ENCODE results near the gene DNAJC10. TPM values are rescaled to one million over a fixed set of nuclear protein-coding genes. Genes with fewer than 3 reads are reported as not detected.
A peak's percentile ranks its signal among the peaks of the same experiment; 100 is the strongest.
"Not testable (repeated sequence)": the region's sequence is repeated elsewhere in the genome, so short reads cannot be mapped to it uniquely, and the experiment has no call there.

DNAJC10 gene
- total and polyA plus RNA-seq, 4 donors: 29.7 to 131 (median 87.1) TPM

GRCh38 chr2:182716650-182716979 is 558 bp downstream of the DNAJC10 start:
- H3K4me3 ChIP-seq (ENCODE audit: low read length in 2 of 2): peak overlapping the region; percentile 19 to 72
- H3K27me3 ChIP-seq (ENCODE audit: control insufficient read depth in 1 of 2, insufficient read depth in 2 of 2, low read length in 1 of 2): no peaks in the 10 kb centered on the region
- DNase-seq (no peak), ATAC-seq (ENCODE audit: low FRiP score) (no peak)
- 1 to 3% methylated on average over 12 of the region's 12 CpGs for WGBS, 2 donors
- peak overlapping the region in 1 of 2 donors; percentile 30 for H3K27ac ChIP-seq (ENCODE audit: low read depth in 1 of 2, low read length in 2 of 2)
- peaks cover 0 to 5% of the 10 kb centered on the region in 2 donors for H3K4me1 ChIP-seq (ENCODE audit: control insufficient read depth in 1 of 2, insufficient read depth in 2 of 2, low read length in 2 of 2)
- no peaks in the 10 kb centered on the region for H3K9me3 ChIP-seq (ENCODE audit: control insufficient read depth, low read length)
- intact Hi-C loops (cut with DNase I): no loop called here
- no peaks in the 10 kb centered on the region for H3K36me3 ChIP-seq (ENCODE audit: control insufficient read depth in 1 of 2, insufficient read depth in 2 of 2, low read length in 1 of 2)

- ATAC-seq (ENCODE audit: low FRiP score) (no peak), DNase-seq (no peak)
- WGBS, 2 donors: 38 to 41% methylated on average over 2 of the region's 2 CpGs
- no peaks in the 10 kb centered on the region for H3K36me3 ChIP-seq (ENCODE audit: control insufficient read depth in 1 of 2, insufficient read depth in 2 of 2, low read length in 1 of 2)
- H3K4me3 ChIP-seq (ENCODE audit: low read length in 2 of 2): peak overlapping the region; percentile 41 to 72
- intact Hi-C loops (cut with DNase I): no loop called here
- peak overlapping the region in 1 of 2 donors; percentile 57 for H3K27ac ChIP-seq (ENCODE audit: low read depth in 1 of 2, low read length in 2 of 2)
- no peaks in the 10 kb centered on the region for H3K9me3 ChIP-seq (ENCODE audit: control insufficient read depth, low read length)
- H3K4me1 ChIP-seq (ENCODE audit: control insufficient read depth in 1 of 2, insufficient read depth in 2 of 2, low read length in 2 of 2): peaks cover 0 to 5% of the 10 kb centered on the region in 2 donors
- no peaks in the 10 kb centered on the region for H3K27me3 ChIP-seq (ENCODE audit: control insufficient read depth in 1 of 2, insufficient read depth in 2 of 2, low read length in 1 of 2)
These were observed 1.4 kb downstream of the DNAJC10 start for GRCh38 chr2:182717416-182717815.

GRCh38 chr2:182717816-182718215 is 1.8 kb downstream of the DNAJC10 start:
- Histone ChIP-seq H3K4me1 (ENCODE audit: control insufficient read depth in 1 of 2, insufficient read depth in 2 of 2, low read length in 2 of 2) (peaks cover 0 to 5% of the 10 kb centered on the region in 2 donors), H3K36me3 (ENCODE audit: control insufficient read depth in 1 of 2, insufficient read depth in 2 of 2, low read length in 1 of 2) (no peaks in the 10 kb centered on the region), H3K9me3 (ENCODE audit: control insufficient read depth, low read length) (no peaks in the 10 kb centered on the region), H3K27me3 (ENCODE audit: control insufficient read depth in 1 of 2, insufficient read depth in 2 of 2, low read length in 1 of 2) (no peaks in the 10 kb centered on the region), H3K4me3 (ENCODE audit: low read length in 2 of 2) (peak overlapping the region in 1 of 2 donors; percentile 41), H3K27ac (ENCODE audit: low read depth in 1 of 2, low read length in 2 of 2) (no peak overlapping the region)
- DNase-seq (no peak), ATAC-seq (ENCODE audit: low FRiP score) (no peak)
- intact Hi-C loops (cut with DNase I): no loop called here

DNA sequence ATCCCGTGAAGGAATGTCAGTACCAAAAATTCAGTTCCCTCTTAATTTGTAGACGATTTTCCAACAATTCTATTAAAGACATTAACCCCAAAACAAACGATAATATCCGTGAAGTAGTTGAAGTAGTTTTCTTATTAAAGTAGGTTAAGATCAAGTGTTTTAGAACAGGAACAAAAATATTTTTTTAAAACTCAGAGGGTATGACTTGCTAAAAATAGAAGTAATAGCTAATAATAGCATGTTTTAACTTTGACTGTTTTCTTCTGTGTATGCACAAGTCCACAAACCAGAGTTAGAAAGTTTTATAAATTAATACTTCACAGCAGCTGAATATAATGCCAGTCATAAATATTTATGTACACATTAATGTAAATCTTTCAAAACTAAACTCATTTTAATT is 2.4 kb downstream of the DNAJC10 start:
- 6 to 7% methylated on average over 4 of the region's 4 CpGs for WGBS, 2 donors
- Histone ChIP-seq H3K9me3 (ENCODE audit: control insufficient read depth, low read length) (no peaks in the 10 kb centered on the region), H3K36me3 (ENCODE audit: control insufficient read depth in 1 of 2, insufficient read depth in 2 of 2, low read length in 1 of 2) (no peaks in the 10 kb centered on the region), H3K4me3 (ENCODE audit: low read length in 2 of 2) (no peak overlapping the region), H3K4me1 (ENCODE audit: control insufficient read depth in 1 of 2, insufficient read depth in 2 of 2, low read length in 2 of 2) (peaks cover 0 to 5% of the 10 kb centered on the region in 2 donors), H3K27me3 (ENCODE audit: control insufficient read depth in 1 of 2, insufficient read depth in 2 of 2, low read length in 1 of 2) (no peaks in the 10 kb centered on the region), H3K27ac (ENCODE audit: low read depth in 1 of 2, low read length in 2 of 2) (no peak overlapping the region)
- ATAC-seq (ENCODE audit: low FRiP score): no peak
- no peak for DNase-seq
- intact Hi-C loops (cut with DNase I): no loop called here

GRCh38 chr2:182719116-182719515 is 3.1 kb downstream of the DNAJC10 start:
- H3K36me3 ChIP-seq (ENCODE audit: control insufficient read depth in 1 of 2, insufficient read depth in 2 of 2, low read length in 1 of 2); H3K27ac ChIP-seq (ENCODE audit: low read depth in 1 of 2, low read length in 2 of 2); H3K27me3 ChIP-seq (ENCODE audit: control insufficient read depth in 1 of 2, insufficient read depth in 2 of 2, low read length in 1 of 2); H3K4me3 ChIP-seq (ENCODE audit: low read length in 2 of 2); H3K4me1 ChIP-seq (ENCODE audit: control insufficient read depth in 1 of 2, insufficient read depth in 2 of 2, low read length in 2 of 2); intact Hi-C loops (cut with DNase I); ATAC-seq (ENCODE audit: low FRiP score); H3K9me3 ChIP-seq (ENCODE audit: control insufficient read depth, low read length): not testable (repeated sequence)
- peak in 1 of 2 donors; percentile 46 for DNase-seq
- 49 to 65% methylated on average over 8 of the region's 8 CpGs for WGBS, 2 donors

DNA sequence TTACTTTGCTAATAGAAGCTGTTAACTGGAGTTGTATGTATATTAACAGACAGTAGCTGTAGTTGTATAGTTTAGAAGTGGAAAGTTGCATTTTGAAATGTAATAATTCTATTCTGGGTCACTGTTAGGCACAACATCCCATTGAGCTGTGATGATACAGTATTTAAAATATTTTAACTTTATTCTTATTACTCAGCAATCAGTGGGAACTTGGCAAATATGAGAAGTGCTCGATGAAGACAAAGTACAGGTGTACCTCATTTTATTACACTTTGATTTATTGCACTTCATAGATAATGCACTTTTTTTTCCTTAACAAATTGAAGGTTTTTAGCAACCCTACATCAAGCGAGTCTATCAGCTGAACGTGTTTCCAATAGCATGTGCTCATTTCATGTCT is 8.6 kb downstream of the DNAJC10 start:
- WGBS, 2 donors: 61 to 62% methylated on average over 3 of the region's 3 CpGs
- H3K36me3 ChIP-seq (ENCODE audit: control insufficient read depth in 1 of 2, insufficient read depth in 2 of 2, low read length in 1 of 2): peaks cover 0 to 5% of the 10 kb centered on the region in 2 donors

DNA sequence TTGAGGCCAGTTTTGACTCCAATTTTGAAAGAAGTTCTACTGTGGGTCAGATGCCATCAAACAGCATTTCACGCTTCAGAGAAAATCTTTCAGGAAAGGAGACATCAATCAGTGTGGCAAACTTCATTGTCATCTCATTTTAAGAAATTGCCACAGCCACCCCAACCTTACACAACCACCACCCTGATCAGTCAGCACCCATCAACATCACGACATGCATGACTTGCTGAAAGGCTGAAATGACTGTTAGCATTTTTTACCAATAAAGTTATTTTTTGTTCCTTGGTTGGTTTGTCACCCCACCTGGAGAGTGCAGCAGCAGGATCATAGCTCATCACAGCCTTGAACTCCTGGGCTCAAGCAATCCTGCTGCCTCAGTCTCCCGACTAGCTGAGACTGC is 10.4 kb downstream of the DNAJC10 start:
- Histone ChIP-seq H3K27me3 (ENCODE audit: control insufficient read depth in 1 of 2, insufficient read depth in 2 of 2, low read length in 1 of 2) (no peaks in the 10 kb centered on the region), H3K36me3 (ENCODE audit: control insufficient read depth in 1 of 2, insufficient read depth in 2 of 2, low read length in 1 of 2) (peaks cover 0 to 5% of the 10 kb centered on the region in 2 donors), H3K4me3 (ENCODE audit: low read length in 2 of 2) (no peak overlapping the region), H3K27ac (ENCODE audit: low read depth in 1 of 2, low read length in 2 of 2) (no peak overlapping the region), H3K9me3 (ENCODE audit: control insufficient read depth, low read length) (no peaks in the 10 kb centered on the region), H3K4me1 (ENCODE audit: control insufficient read depth in 1 of 2, insufficient read depth in 2 of 2, low read length in 2 of 2) (no peaks in the 10 kb centered on the region)
- no peak for ATAC-seq (ENCODE audit: low FRiP score)
- intact Hi-C loops (cut with DNase I): no loop called here
- WGBS, 2 donors: 92 to 93% methylated on average over 3 of the region's 3 CpGs
- no peak for DNase-seq

More for the DNA sequence above, 8.6 kb downstream of the DNAJC10 start:
- H3K4me1 ChIP-seq (ENCODE audit: control insufficient read depth in 1 of 2, insufficient read depth in 2 of 2, low read length in 2 of 2): no peaks in the 10 kb centered on the region
- H3K27me3 ChIP-seq (ENCODE audit: control insufficient read depth in 1 of 2, insufficient read depth in 2 of 2, low read length in 1 of 2): no peaks in the 10 kb centered on the region
- DNase-seq (no peak), ATAC-seq (ENCODE audit: low FRiP score) (no peak)
- H3K27ac ChIP-seq (ENCODE audit: low read depth in 1 of 2, low read length in 2 of 2): no peak overlapping the region
- no peaks in the 10 kb centered on the region for H3K9me3 ChIP-seq (ENCODE audit: control insufficient read depth, low read length)
- intact Hi-C loops (cut with DNase I): no loop called here
- H3K4me3 ChIP-seq (ENCODE audit: low read length in 2 of 2): no peak overlapping the region

- WGBS, 2 donors: 42 to 53% methylated on average over 4 of the region's 4 CpGs
- Histone ChIP-seq H3K36me3 (ENCODE audit: control insufficient read depth in 1 of 2, insufficient read depth in 2 of 2, low read length in 1 of 2) (peaks cover 0 to 5% of the 10 kb centered on the region in 2 donors), H3K4me3 (ENCODE audit: low read length in 2 of 2) (no peak overlapping the region), H3K27ac (ENCODE audit: low read depth in 1 of 2, low read length in 2 of 2) (no peak overlapping the region), H3K27me3 (ENCODE audit: control insufficient read depth in 1 of 2, insufficient read depth in 2 of 2, low read length in 1 of 2) (no peaks in the 10 kb centered on the region), H3K4me1 (ENCODE audit: control insufficient read depth in 1 of 2, insufficient read depth in 2 of 2, low read length in 2 of 2) (no peaks in the 10 kb centered on the region), H3K9me3 (ENCODE audit: control insufficient read depth, low read length) (no peaks in the 10 kb centered on the region)
- intact Hi-C loops (cut with DNase I): no loop called here
- ATAC-seq (ENCODE audit: low FRiP score) (no peak), DNase-seq (no peak)
These were observed 12.0 kb downstream of the DNAJC10 start for GRCh38 chr2:182728014-182728413.

GRCh38 chr2:182729710-182730339 is 13.8 kb downstream of the DNAJC10 start:
- 88 to 92% methylated on average over 2 of the region's 2 CpGs for WGBS, 2 donors
- H3K4me1 ChIP-seq (ENCODE audit: control insufficient read depth in 1 of 2, insufficient read depth in 2 of 2, low read length in 2 of 2): no peaks in the 10 kb centered on the region
- ATAC-seq (ENCODE audit: low FRiP score): no peak
- DNase-seq: no peak
- intact Hi-C loops (cut with DNase I): no loop called here
- no peaks in the 10 kb centered on the region for H3K27me3 ChIP-seq (ENCODE audit: control insufficient read depth in 1 of 2, insufficient read depth in 2 of 2, low read length in 1 of 2)
- H3K4me3 ChIP-seq (ENCODE audit: low read length in 2 of 2): no peak overlapping the region
- peaks cover 0 to 5% of the 10 kb centered on the region in 2 donors for H3K36me3 ChIP-seq (ENCODE audit: control insufficient read depth in 1 of 2, insufficient read depth in 2 of 2, low read length in 1 of 2)
- no peaks in the 10 kb centered on the region for H3K9me3 ChIP-seq (ENCODE audit: control insufficient read depth, low read length)
- no peak overlapping the region for H3K27ac ChIP-seq (ENCODE audit: low read depth in 1 of 2, low read length in 2 of 2)
